GM18909 (cell line): ENCODE measurements around the gene DRGX.

ENCODE experiments used
- ATAC-seq: cut with Tn5 transposase; IDR thresholded peaks from one replicate; pipeline ENCODE4 v1.9.1; 2021; ENCODE audit warnings: mild to moderate bottlenecking; ENCODE audit not compliant: unreplicated experiment, poor library complexity

DRGX gene

DNA sequence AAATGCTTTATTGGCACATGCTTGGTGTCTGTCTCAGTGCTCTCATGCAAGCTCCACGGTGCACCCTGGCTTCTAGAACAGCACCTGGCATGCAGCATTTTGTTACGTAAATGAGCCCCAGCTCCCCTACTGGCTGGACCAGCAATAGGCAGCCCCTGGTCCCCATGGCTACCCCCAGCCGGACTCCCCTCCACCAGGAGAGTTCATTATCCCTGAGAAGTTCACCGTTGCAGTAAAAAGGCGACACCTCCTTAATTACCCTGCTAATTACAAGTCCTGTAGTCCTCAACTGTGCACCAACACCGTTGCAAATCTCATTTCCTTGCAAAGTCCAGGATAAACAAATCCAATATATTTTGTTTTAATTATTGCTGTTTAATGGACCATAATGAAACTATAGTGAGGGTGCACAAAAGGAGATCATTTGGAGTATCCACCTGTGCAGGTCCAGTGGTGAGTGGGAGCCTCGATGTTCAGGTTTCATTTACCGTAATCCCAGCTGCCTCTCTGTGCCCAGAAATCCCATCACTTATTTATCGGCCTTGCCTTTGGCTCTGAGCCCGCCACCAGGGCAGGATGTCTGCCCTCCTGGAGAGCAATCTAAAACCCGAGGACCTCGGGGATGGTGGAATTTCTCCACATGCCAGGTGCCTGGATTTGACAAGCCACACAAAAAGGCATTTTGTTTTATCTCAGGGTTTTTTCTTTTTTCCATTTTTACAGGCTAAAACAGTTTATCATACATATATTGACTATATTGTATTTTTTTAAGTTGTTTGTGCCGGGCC is 12.8 kb upstream of the DRGX start:
- ATAC-seq: no peak

DNA sequence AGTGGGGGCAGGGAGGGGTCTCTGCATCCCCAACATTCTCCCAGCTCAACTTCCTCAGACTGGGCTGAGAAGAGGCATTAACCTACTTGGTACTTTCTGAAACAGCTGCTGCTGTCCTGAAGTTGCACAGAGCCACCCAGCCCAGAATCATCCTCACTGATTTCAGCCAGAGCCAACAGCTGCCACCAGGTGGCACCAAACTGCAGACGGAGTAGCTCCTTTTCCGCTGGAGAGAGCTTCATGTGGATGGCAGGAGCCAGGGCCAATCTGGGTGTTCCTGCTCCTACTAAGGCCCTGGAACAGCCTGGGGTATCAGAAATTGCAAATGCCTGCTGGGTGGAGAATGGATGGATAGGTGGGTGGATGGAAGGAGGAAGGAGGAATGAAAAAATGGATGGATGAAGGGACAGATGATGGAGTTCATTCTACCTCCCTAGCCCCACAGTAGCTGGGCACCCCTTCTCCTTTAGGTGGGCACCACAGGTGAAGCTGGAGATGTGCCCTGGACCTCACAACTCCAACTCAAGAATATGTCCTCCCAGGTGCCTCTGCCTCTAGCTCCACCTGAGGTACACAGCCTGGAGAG is 11.8 kb upstream of the DRGX start:
- peak; percentile 65 for ATAC-seq

DNA sequence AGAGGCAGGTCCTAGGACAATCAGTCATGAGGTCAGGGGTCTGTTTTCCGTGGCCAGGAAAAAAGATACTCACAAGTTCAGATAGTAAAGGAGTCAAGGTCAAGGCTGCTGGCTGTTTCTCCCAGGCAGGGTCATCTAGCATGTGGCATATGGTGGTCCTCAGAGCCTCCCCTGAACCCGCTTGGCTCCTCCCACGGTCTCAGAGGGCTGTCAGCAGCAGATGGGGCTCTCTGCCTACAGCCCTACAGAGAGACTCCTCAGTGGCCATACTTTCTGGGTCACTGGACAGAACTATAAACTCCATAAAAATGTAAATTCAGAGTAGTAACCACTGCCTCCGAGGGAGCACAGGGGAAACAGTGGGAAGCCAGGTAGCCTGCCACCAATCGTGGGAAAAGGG is 11.3 kb upstream of the DRGX start:
- no peak for ATAC-seq

DNA sequence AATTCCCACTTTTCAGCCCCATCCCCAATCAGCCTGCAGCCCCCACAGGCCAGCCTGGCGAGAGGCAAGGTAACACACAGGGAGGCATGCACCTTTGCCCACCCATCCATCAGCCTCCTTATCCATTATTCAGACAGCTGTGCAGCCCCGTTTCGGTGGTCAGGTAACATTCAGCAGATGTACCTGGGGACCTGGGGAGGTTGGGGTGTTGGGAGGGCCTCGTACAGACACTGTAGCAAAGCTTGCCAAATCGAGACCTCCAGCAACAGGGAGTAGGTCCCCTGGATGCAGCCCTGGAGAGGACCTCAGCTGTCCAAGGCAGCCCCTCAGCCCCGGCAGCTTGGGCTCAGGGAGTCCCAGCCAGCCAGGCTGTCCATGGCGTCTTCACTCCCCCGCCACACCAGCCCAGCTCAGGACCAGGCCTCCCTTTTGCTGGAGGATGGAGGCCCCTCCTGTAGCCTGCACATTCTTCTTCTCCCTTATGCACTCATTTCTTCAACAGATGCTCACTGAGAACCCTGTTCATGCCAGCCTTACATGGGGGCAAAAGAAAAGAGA is 8.5 kb upstream of the DRGX start:
- ATAC-seq: no peak

DNA sequence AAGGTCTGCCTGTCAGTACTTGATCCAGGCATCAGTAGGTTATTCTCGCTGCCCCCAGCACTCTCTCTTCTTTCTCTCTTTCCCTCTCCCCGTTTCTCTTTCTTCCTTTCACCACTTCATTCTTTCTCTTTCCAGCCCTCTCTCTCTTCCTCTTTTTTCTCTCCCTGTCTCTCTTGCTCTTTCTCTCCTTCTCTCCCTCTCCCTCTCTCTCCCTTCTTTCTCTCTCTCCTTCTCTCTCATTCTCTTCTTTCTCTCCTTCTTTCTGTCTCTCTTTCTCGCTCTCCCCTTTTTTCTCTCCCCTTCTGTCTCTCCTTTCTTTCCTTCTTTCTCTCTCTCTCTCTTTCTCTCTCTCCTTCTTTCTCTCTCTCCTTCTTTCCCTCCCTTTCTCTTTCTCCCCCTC is 7.5 kb upstream of the DRGX start:
- no peak for ATAC-seq

DNA sequence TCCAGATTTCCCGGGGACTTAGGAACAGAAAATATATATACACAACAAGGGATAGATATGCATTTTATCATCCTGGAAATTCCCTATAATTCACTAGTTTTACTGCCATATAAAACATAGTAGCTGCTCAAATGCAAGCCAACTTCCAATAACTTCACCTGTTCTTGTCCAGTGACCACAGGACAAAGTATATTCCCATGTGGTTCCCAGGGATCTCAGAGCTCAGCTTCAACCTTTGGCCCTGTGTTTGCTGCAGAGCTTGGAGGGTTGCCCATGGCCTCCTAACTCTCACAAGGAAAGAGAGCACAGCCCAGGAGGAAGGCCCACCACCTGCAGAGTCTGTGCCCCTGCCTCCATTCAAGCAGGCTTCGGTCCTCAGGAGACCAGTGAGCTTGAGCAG is 4.5 kb upstream of the DRGX start:
- no peak for ATAC-seq

DNA sequence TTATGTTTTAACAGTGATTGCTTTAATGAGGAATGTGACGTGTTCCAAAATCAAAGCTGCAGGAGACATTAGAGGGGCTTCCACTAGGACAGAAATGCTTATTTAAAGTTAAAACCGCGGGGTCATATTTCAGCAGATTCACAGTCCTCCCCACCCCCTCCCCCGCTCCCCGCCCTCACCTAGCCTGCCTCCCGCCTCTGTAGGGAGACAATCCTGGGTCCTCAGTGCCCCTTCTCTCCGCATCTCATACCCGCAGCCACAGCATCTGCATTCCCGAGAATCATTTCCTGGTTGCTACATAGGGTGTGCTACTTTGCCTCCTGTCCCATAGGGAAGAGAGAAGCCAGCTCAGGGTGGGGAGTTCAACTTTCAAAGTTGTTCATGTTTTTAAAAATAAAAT is 3.1 kb upstream of the DRGX start:
- ATAC-seq: no peak

DNA sequence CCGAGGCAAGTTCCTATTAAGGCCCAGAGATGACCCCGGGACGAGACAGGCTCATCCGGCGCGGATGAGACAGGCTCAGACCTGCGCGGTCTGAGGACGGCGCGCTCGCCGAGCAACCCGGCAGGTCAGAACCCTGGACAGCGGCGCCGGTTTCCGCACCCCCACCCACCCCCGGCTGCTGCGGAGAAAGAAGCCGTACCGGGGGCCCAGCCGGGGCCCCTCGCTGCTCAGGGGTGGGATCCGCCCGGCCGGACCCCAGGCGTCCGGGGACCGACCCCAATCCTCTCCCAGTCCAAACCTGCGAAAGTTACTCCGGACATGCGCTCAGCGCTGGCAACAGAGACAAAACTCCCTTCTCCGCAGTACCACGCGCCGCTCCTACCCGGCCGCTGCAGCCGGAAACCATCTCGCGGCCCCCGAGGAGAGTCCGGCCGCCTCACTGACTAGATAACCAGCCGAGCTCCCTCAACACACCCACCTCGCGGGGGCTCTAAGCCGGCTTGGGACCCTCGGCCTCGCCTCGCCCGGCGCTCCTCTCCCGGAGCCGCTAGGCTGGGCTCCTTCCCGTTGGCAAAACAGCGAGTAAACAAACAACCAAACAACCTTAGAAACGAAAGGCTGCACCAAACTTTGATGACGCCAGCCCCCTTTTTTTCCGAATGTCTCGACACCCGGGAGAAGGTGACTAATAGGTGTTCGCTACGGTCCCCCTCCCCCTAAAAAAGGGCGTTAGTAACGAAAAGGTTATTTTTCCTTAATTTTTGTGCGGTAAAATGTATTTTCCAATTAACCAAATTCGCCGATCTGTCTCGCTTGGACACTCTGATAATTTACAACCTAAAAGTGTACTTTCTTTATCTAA is 2.3 kb upstream of the DRGX start:
- ATAC-seq: peak; percentile 79

DNA sequence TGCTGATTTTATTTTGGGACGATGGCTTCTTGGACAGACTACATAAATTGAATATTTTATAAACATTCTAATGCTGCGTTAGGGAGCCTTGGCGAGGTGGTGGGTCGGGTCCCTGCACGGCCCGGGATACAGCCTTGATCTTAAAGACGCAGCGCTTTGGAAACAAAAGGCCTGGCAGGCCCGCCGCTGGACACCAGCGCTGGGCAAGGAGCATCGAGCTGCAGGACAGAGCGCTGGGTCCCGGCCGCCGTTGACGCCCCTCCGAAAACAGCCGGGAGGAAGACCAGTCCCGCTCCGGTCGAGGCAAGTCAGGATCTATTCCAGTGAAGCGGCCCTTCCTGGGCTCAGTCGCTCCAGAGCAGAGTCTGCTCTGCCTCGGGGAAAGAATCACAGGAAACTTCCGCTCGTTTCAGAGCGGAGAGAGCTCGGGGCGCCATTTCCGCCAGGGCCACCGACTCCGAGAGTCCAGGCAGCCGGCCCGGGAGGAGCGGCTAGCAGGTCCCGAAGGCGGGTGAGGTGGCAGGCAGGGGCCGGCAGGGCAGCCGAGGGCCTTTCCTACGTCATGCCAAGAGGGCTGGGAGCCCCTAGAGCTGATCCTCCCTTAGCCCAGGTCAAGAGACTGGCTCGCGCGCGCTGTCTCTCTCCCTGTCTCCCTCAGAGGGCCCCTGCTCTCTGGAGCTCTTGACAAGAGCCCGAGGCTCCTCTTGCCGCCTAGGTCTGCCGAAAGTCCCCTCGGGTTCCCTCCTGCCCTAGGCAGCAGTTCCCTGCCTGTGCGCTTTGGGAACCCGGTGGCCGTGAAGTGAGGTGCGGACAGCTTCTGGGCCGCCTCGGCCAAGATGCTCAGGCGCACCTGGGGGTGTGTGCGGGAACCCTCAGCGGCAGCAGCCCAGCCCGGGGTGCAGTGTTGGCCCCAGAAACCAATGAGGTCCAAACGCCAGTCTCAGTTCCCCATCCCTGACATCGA is 1.4 kb upstream of the DRGX start:
- peak; percentile 28 for ATAC-seq

DNA sequence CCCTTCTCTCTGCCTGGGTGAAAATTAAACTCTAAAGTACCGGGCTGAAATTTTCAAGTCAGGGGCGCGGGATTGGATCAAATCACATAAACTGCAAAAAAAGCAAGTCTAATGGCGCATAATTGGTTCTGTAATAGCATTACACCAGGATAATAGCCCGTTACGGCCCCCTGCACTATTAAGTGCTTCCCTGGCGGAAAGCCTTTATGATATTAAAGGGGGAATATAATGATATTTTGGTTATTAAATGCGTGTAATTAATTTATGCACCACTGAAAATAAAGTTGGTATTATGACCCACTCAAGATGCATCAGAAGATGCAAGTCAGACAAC is 744 bp upstream of the DRGX start:
- no peak for ATAC-seq

DNA sequence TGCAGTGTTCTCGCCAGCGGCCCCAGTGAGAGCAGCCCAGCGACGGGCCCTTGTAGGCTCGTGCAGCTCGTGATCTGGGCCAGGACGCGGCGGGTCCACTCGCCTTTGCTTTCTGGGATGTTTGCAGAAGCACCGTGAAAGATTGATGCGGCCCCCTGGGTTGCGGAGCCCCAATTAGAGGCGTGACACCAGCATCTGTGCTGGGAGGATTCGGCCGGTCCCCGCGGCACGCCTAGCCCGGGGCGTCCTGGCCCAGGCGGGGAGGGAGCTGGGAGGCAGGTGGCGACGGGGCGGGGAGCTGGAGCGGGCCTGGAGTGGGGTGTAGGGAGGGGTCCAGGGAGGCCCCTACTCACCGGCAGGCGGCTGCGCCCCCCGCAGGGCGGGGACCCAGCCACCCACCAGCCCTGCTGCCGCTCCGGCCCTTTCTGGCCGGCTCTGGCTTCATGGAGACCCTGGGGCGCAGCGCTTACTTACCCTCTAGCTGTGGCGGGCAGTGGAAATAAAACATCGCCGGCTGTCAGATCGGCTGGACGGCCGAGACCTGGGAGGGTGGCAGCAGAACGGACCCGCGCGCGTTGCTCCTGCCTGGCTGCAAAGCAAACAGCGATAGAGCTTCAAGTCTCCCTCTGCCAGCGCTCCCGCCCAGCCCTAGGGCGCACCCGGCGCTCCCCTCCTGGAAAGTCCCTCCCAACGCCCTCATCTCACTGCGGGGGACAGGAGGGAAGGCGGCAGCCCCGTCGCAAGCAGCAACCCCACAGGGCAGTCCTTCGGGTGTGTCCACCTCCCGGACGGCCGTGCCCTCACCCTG is 752 bp downstream of the DRGX start:
- no peak for ATAC-seq

DNA sequence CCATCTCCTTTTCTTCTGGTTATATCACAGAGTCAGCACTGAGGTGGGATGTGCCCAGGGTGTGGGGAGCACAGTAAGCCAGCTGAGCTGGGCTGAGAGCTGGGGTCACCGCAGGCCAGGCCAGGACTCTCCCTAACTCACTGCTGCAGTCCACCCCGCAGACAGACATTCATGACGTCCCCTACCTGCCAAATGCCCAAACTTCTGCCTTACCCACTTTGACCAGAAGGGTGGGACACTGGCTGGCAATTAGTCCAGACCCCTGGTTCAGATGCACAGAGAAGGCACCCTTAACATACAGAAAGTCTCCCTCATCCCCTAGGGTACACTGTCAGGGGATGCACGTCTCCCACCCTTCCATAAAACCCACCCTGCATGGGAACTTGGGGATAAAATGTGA is 2.1 kb downstream of the DRGX start:
- no peak for ATAC-seq

DNA sequence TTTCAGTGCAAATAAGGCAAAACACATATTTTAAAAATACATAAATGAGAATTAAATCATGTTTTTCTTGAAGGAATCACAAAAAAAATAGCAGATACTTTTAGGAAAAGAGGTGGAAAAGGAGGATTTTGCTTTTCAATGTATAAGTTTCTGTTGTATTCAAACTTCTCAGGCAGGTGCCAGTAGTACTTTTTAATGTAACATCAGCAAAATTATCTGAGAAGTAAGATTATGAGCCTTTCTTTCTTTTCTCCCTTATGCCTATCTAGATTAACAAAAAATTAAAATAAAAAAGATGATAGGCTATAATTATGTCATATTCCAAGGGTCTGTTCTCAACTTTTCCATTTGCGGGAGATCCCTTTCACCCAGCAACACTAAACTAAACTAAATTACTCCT is 2.6 kb downstream of the DRGX start:
- ATAC-seq: no peak

DNA sequence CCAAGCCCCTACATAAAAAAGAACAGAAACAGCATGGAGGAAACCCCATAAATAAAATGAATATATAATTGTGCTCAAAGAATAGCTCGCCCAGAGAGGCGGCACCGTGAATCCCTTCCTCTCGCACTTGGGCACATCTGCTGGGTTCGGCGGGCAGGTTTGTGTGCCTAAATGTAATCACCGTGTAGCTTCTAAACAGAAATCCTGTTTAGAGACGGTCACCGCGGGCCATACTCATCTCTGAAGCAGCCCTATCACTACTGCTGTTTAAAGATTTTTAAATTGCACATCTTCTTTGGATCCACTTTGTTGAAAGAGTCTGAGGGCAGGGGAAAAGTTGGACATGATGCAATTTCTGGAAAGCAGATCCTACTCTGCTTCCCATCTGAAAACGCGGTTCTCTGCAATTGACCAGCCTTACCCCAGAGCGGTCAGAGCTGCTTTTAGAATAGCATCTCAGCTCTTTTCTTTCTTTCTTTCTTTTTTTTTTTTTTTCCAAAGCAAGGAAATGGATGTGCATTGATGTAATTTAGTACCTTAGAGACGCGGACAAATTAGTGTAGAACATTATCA is 6.4 kb downstream of the DRGX start:
- no peak for ATAC-seq

DNA sequence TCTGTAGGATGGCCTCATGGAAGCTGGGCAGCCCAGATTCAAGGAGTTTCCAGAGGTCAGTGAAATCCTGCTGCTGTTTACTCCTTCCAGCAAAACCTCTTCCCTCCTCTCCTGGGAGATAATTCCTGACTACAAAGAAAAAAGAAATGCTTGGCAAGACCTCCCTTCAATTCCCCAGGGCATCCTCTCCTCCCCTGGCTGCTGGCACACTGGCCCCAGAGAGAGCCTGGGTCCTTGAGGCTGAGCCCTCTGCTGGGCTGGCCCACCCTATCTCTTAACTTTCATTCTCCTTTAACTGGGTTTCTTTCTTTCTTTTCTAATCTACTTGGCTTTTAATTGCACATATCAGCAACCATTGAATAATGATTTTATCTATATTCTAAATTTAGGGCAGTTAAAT is 7.7 kb downstream of the DRGX start:
- ATAC-seq: no peak

DNA sequence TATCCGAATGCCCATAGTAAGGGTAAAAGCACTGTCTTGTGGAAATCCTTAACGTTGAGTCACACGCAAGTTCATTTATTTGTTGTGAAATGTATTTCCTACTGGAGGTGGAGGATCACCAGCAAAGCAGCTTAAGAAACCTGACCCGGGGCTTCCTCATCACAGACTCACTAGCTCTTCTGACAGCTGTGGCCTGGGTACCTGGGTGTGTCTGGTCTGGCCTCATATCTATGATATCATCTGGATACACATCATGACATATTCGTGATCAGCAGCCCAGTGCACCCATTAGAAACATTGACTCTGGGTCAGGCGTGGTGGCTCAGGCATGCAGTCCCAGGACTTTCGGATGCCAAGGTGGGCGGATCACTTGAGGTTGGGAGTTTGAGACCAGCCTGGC is 8.8 kb downstream of the DRGX start:
- no peak for ATAC-seq

DNA sequence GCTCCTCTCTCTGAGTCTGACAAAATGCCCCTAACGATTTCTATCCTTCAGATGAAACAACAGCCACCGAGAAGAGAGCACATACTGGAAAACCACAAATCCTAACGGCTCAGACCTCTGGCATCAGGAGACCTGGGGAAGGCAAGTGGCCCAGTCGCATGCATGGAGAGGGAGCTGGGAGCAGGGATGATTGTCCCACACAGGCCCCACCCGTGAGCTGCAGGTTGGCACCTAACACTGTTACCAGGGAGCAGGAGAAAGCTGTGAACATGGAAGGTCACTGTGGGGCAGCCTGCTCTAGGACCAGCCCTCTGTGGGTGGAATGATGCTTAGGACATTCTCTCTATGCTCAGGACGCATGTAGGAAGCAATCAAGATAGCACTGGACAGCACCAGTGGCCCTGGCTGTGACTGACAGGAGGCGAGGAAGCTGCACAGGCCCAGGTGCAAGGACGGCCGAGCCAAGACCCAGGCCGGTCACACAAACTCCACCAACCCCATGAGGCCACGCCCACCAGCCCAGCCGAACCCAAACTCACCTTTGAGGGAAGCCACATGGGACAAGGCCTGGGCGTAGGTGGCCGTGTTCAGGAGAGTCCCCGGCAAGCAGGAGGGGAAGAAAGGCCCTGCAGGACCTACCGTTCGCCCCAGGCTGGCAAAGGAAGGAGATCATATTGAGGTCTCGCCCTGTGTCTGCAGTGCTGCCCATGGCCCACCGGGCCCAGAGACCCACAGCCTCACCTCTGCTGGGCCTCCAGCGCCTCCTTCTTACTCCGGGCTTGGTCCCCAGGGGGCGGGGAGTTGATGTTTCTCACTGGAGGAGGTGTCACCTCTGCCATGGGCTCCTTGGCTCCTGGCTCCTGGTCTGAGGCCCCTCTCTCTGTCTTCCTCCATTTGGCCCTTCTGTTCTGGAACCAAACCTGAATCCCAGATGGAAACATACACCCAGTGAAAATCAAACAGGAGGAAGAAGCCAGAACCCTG is 9.7 kb downstream of the DRGX start:
- ATAC-seq: no peak
